Measurements from ENCODE around the gene GAL3ST3.
A peak's percentile ranks its signal among the peaks of the same experiment; 100 is the strongest.

GAL3ST3 gene

DNA sequence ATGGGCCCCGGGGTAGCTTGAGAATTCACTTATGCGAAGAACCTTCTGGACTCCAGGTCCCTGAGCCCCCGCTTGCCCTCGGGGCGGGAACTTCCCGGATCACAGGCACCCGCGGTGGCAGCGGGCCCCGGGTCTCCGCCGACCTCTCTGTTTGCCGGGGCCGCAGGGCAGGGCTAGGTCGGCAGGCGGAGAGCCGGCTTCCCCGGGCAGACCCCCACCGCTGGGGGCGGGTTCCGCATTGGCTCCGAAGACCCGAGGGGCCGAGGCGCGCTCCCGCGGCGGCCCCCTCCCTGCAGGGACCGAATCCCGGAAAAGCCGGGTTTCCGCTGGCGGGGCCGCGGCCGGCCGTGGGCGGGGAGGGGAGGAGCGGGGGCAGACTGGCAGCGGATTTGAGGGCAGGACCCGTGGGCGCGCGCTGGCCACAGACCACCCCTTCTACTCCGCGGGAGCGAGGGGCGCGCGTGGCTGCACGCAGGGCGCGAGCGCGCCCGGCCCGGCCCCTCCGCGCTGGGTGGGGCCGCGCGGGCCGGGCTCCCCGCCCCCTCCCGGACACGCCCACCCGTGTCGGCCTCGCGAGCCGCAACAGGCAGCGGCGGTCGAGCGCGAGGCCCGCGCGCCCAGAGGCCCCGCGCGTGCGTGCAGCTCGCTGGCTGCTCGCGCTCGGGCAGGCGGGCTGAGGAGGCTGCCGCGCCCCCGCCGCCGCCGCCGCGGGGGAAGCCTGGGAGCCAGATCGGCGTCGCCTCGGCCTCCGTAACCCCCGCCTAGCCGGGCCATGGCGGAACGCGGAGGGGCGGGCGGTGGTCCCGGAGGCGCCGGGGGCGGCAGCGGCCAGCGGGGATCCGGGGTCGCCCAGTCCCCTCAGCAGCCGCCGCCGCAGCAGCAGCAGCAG, 21.0 kb upstream of the GAL3ST3 start, which contains the start of gene PACS1:
PACS1 (plus strand) TSS at position 558 of the 889 bp plus-strand sequence; CDS start at position 773, 215 bp downstream.
- peak; percentile 58 to 61 for DNase-seq

DNA sequence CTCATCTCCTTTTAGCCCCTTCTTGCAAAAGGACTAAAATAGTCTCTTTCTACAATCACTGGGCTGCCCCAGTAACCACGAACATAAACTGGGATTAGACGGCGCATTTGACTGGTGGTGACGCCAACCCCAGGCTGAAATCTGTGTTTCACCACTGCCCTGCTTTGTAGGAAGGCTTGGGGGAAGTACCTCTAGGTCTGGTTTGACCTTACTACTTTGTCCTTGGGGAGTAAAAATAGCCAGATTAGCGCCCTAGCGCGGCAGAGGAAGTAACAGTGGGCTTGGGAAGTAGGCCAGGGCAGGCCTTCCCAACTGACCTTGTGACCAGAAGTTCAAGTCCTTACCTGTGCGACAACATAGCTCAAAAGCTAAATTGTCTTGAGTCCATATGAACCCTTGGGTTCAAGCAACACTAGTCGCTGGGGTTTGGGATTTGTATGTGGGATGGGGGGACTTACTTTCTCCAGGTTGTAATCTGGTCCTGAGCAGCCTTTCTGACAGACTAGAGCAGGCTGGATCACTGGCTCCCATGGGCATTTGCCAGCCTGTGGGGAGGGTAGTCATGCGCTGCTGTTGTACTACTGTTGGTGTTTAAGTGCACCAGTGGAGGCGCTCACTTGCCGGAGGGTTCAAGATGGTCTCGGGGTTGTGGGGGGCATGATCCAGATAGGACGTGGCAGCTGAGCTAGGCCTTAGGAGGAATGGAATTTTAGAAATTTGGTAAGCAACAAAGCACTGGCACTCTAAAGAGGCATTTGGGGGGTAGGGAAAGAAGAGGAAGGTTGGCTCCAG, 20.2 kb upstream of the GAL3ST3 start:
- peak in 1 of 2 donors; percentile 36 for DNase-seq

- peak; percentile 75 to 76 for DNase-seq
Observed at GRCh38 chr11:66068154-66068821, 19.3 kb upstream of the GAL3ST3 start.

DNA sequence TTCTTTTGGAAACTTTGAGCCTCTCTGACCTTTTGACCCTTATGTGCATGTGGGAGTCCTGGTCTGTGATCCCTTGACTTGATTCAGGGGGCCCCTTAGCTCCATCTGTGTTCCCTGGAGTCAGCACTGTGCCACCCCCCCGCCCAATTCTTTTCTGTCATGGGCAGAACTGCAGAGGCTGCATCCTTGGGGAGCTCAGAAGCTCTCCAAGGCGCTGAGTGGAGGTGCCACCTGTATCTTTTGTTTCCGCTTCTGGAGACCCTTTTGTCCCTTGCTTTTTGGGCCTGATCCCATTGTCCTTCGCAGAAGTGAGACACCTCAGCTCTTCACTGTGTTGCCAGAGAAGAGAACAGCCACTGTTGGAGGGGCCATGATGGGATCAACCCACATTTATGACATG, 18.7 kb upstream of the GAL3ST3 start:
- DNase-seq: no peak

GRCh38 chr11:66066751-66067150, 17.8 kb upstream of the GAL3ST3 start:
- no peak for DNase-seq

- DNase-seq: no peak
Observed at GRCh38 chr11:66064571-66064970, 15.6 kb upstream of the GAL3ST3 start.

GRCh38 chr11:66063900-66064299, 14.9 kb upstream of the GAL3ST3 start:
- no peak for DNase-seq

DNA sequence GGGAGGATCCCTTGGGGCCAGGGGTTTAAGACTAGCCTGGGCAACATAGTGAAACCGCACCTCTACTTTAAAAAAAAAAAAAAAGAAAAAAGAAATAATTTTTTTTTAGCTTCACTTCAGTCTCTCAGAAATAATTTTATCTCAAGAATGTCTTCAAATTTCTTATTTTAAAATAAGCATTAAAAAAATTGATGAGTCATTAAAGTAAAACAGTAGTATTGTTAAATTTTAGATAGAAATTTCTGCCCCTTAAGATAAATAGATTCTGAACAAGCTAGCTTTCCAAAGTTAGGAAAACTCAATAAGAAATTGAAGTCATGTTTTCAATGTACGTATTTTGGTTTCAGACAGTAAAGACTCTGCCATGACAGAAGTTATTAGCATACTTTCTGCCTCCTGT, 13.4 kb upstream of the GAL3ST3 start:
- no peak for DNase-seq

DNA sequence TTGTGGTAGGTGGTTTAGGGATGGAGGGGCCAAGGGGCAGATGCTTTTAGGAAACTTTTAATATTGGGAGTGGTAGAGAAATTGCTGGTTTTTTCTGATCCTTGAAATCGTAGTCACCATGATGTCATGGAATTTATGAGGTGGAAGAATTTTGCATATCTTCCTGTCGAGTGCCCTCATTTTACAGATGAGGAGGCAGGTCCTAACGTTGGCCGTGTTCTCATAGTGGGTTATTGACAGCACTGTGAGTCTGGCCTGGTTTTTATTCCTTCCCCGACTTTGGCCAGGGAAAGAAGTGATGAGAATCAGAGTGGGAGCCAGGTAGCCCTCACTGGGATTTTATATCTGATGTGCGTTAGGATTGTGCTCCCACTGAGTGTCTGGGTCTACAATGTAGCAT, 12.3 kb upstream of the GAL3ST3 start:
- DNase-seq: no peak

- no peak for DNase-seq
Observed at GRCh38 chr11:66059966-66060680, 11.2 kb upstream of the GAL3ST3 start.

DNA sequence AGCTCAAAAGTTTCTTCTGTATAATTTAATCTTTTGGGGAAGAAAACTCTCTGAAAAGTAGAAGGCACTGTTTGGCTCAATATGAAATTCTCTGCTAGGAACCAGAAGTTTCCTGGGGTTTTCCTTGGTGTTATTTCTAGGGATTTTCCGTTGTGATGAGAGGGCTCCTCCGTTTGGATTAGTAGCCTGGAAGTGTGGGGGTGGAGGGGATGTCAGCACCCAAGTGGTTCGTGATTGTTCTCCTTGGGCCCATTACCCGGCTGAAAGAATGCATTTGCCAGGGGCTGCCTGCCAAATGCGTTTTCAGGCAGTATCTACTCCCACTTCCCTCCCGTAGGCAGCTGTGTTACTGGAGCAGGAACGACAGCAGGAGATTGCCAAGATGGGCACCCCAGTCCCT, 7.5 kb upstream of the GAL3ST3 start:
- DNase-seq: no peak

DNA sequence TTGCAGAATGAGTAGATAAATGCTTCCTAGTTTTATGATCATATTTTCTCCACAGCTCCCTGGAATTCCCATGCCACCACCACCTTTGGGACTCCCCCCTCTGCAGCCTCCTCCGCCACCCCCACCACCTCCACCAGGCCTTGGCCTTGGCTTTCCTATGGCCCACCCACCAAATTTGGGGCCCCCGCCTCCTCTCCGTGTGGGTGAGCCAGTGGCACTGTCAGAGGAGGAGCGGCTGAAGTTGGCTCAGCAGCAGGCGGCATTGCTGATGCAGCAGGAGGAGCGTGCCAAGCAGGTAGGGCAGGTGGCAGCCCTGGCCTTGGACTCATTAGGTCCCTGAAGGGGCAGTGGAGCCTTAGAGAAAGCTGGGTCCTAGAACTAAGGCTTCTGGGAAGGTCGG, 6.1 kb upstream of the GAL3ST3 start:
- DNase-seq: no peak

DNA sequence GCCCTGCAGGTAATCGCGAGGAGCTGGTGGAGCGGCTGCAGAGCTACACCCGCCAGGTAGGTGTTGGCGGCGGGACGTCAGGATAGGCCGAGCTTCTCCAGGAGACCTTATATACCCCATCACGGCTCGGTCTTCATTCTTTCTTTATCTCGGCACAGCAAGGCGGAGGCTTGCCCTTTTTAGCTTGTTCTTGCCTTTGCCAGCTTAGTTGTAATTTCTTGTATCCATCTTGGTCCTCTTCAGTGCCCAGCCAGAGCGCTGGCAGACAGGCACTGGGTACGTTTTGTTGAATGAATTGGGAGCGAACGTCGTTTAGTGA, 3.7 kb upstream of the GAL3ST3 start:
- DNase-seq: no peak

DNA sequence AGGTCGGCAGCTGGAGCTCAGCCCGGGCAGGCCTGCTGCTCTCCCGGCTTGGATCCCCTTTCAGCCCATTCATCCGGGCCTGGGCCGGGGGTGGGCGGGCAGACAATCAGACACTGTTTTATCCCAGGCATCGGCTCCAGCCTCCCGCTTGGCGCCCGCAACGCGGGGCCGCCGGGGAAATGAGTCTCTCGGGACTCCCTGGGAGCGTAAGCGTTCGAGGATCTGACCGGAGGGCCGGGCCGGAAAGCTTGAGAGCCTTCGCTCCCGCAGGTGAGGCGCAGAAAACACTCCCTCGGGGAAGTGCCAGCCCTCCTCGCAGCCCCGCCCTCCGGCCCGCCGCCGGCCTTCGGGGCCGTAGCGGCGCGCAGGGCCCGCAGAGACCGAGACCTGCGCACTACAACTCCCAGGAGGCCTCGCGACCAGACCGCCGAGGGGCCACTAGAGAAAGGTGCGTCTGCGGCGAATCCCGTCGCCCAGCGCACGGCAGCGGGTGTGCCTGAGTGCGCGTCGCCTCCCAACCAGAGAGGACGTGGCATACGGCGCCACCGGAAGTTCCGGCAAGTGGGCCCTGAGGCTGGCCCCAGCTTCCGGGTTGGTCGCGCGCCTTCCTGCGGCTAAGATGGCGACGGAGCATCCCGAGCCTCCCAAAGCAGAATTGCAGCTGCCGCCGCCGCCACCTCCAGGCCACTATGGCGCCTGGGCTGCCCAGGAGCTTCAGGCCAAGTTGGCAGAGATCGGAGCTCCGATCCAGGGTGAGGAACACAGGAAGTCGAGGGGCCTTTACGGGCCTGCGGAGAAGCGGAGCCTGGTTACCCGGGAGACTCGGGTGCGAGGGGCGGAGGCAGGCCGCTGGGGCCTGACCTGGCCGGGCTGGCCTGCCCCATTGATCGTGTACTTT, 3.1 kb upstream of the GAL3ST3 start, which contains the start of gene SF3B2:
SF3B2 (plus strand) TSS at position 599 of the 898 bp plus-strand sequence; CDS start at position 620, 21 bp downstream.
- peak; percentile 93 to 94 for DNase-seq

DNA sequence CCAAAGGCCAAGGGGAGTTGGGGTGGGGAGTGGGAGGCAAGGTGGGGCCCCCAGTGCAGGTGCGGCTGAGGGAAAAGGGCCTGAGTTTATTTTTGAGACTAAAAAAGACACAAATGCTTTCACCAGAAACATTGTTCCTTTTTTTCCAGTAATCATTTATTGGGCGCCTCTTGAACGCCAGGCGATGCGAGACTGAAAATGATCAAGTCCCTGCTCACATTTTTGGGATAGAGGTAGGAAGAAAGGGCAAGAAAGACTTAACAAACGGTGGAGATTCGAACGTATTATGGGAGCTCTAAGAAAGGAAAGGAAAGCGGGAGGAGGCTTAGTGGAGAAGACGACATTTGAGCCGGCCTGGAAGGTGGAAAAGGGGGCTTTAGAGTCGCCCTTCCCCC, 2.4 kb upstream of the GAL3ST3 start:
- DNase-seq: no peak

GRCh38 chr11:66050581-66051231, 1.7 kb upstream of the GAL3ST3 start:
- no peak for DNase-seq

- no peak for DNase-seq
Observed at GRCh38 chr11:66047541-66048365, 1.2 kb downstream of the GAL3ST3 start.

GRCh38 chr11:66046901-66047300, 2.1 kb downstream of the GAL3ST3 start:
- DNase-seq: no peak

- DNase-seq: peak; percentile 88
Observed at GRCh38 chr11:66045177-66045639, 3.8 kb downstream of the GAL3ST3 start.

GRCh38 chr11:66044757-66045156, 4.2 kb downstream of the GAL3ST3 start:
- DNase-seq: no peak
